HG03139 (cell line): ENCODE measurements around the gene TLNRD1.

ENCODE experiments used
- ATAC-seq: cut with Tn5 transposase; IDR thresholded peaks from one replicate; pipeline ENCODE4 v1.9.1; 2021; ENCODE audit not compliant: unreplicated experiment

Gene TLNRD1

DNA sequence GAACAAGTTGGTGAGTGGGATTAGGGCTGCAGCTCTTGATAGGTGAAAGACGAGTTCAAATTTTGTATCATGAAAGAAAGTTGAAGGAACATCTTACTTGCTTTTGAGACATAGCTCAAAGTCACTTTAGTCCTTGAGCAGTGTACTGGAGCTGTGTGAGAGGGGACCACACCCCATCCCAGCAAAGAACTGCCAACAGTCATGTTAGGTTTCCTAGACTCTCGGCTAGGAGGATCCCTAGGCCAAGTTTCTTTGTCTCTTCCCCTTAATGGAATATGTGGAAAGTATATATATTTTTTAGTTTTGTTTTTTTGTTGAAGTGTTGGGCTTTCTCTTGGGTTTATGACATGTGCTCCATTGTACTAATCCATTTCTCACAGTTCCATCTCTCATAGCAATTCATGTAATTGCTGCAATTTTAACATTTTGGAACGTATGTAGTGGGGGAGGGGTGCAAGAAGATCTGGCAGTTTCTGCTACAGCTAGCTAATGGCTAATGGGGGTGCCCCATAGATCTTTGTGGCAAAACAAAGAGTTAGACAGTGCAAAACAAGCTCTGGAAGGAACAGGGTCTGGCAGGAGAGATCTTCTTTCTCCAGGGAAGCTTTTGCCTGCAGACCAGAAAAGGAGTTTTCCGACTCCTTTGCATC lies 25.1 kb downstream of the TLNRD1 start:
- no peak for ATAC-seq

GRCh38 chr15:81026836-81027599 lies 26.3 kb downstream of the TLNRD1 start:
- no peak for ATAC-seq

- no peak for ATAC-seq
Measured at GRCh38 chr15:81029414-81030300, 28.9 kb downstream of the TLNRD1 start.

DNA sequence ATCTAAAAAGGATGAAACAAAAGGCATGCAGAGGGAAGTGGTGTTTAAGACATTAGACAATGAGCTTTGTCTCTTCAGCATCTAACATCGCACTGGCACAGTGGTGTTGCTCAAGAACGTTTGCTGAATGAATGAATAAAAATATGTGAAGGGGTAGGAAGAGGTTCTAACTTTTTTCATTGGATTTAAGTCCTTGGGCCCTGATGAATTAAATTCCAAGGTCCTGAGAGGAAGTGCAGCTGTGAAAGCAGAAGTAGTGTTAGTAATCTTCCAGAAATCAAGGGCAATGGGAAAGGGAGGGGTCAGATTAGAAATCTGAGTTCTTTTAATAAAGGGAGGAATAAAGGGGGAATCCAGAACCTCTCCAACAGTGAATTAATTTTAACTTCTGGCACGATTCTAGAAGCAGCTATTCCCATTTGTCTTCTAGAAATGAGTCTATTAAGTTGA lies 29.6 kb downstream of the TLNRD1 start:
- ATAC-seq = no peak

- ATAC-seq = no peak
Measured at GRCh38 chr15:81031203-81031602, 30.5 kb downstream of the TLNRD1 start.

GRCh38 chr15:81032355-81032754 lies 31.6 kb downstream of the TLNRD1 start:
- ATAC-seq = no peak

- ATAC-seq = no peak
Measured at GRCh38 chr15:81032818-81033217, 32.1 kb downstream of the TLNRD1 start.

- no peak for ATAC-seq
Measured at GRCh38 chr15:81033508-81033907, 32.8 kb downstream of the TLNRD1 start.

DNA sequence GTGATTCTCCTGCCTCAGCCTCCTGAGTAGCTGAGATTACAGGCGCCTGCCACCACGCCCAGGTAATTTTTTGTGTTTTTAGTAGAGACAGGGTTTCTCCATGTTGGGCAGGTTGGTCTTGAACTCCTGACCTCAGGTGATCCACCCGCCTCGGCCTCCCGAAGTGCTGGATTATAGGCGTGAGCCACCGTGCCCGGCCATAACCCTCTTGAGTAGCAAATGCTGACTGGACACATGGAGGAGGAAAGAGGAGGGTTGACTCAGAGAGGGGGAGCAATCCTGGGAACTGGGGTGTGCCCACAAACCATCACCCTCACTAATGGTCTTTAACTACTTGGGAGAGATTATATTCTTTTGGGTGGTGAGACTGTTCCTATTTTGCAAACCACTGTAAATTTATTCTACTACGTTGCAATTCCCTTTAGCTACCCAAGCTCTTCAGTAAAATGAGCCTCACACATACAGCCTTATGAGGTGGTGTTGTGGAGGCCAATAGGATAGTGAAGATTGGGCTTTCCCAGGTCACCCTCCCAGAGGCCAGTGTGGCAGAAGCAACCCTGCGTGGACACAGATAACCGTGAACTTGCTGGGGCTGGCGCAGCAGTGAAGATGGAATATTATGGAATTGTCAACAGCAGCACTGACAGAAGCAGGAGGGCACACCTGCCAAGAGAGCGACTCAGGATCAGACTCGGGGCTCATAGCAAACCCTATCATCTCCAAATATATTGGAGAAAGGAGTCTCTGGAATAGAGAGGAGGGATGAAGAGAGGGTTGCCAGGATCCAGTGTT lies 37.4 kb downstream of the TLNRD1 start:
- ATAC-seq = no peak

DNA sequence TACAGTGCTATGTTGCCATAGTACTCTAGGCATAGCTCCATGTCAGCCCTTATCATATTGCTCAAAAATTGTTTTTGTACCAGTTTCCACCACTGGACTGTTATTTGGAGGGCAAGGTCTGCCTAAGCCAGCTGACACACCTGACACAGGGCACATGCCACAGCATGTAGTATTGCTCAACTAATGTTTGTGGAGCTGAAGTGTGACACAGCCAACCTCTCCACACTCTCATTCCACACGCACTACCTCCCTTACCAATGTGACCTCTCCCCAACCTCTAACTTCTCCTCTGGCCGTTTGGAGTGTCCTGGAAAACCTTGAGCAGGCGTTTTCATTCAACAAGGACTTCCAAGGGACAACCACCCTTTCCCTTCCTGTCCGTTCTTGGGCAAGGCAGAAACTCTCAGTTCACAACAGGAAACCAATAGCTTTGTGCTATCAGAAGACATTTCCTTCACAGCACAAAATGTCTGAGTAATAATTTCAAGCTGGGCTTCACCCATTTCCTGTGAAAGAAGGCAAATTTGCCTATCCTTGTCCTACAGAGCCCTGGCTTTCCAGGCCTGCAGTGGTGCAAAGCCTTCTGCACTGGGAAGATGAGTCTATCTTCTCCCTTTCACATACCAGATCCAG lies 38.4 kb downstream of the TLNRD1 start:
- no peak for ATAC-seq

DNA sequence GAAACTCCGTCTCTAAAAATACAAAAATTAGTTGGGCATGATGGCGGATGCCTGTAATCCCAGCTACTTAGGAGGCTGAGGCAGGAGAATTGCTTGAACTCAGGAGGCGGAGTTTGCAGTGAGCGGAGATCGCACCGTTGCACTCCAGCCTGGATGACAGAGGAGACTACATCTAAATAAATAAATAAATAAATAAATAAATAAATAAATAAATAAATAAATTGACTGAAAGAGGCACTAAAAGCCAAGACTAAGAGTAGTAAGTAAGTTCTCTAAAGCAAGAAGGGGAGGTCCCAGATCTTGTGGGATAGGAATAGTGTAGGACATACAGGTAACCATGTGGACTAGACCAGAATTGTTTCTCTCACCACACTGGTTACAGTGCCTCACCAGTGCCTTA lies 40.0 kb downstream of the TLNRD1 start:
- ATAC-seq = no peak

DNA sequence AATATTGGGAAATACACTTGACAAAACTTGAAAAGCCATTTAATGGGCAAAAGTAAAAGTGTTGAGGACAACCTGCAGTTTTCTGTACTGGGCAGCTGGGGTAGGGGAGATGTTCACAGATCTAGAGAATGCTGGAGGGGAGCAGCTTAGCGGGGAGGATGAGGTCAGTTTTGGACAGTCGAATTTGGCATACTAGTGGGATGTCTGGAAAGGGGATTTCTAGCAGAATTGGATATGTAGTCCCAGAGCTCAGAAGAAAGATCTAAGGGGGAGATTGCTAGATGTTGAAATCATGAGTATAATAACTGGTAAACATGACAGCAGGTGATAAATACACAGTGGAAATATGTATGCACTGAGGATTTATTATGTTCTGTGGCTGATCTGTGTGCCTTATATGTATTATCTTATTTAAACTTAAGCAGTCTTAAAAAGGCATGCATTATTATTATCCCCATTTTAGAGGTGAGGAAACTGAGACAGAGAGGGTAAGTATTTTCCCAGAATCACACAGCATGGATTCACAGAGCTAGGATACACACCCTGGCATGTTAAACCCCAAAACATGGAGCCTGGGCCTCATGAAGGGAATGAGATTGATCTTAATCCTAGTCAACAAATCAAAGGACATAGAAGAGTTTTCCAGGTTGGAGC lies 42.7 kb downstream of the TLNRD1 start:
- no peak for ATAC-seq

- ATAC-seq = no peak
Measured at GRCh38 chr15:81043935-81044575, 43.3 kb downstream of the TLNRD1 start.

GRCh38 chr15:81046290-81046689 lies 45.6 kb downstream of the TLNRD1 start:
- ATAC-seq = no peak

DNA sequence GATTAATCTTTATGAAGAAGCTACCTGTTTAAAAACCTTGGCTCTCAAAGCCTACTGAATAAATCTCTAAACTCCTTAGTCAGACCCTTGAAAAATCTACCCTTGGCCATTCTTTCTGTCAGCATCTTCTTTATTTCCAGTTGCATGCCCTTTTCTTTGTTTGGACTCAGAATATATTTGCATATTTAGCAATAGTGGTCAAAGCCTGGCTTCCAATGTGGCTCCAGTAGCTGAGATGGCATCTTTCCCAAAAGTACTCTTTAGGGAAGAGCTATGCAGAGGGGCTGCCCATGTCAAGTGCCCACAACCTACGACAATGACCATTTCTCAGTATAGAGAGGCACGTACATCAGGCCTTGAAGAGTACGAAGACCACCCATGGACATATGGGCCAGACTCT lies 47.2 kb downstream of the TLNRD1 start:
- ATAC-seq = no peak

- ATAC-seq = no peak
Measured at GRCh38 chr15:81049835-81050234, 49.1 kb downstream of the TLNRD1 start.

- no peak for ATAC-seq
Measured at GRCh38 chr15:81050259-81050658, 49.5 kb downstream of the TLNRD1 start.

GRCh38 chr15:81050805-81051204 lies 50.1 kb downstream of the TLNRD1 start:
- no peak for ATAC-seq

DNA sequence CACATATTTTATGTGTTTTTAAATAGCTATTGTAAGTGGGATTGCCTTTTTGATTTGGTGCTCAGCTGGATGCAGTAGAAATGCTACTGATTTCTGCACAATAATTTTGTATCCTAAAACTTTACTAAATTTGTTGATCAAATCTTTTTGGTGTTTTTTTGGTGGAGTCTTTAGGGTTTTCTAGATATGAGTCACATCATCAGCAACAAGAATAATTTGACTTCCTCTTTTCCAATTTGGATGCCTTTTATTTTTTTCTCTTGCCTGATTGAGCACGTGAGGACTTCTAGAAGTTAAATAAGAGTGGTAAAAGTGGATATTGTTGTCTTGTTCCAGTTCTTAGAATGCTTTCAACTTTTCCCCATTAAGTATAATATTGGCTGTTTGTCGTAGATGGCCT lies 51.3 kb downstream of the TLNRD1 start:
- ATAC-seq = no peak
